ENCODE results near the gene RNF150.

GRCh38 chr4:140833280-140833679 lies 300.0 kb downstream of the RNF150 start:
- TF ChIP-seq CTCF (IDR thresholded peaks at IDR 0.05) (no peak), POLR2A (IDR thresholded peaks at IDR 0.05) (no peak), POLR2AphosphoS5 (IDR thresholded peaks at IDR 0.05) (no peak)

All from sigmoid colon (tissue), 4 donors.